GM12875 (cell line): Measurements from ENCODE around the gene HOXA9.

Experiments used
- H3K4me3 ChIP-seq: one replicate; pipeline ENCODE4 v1.5.1; 2011; ENCODE audit warnings: low read depth, low read length, control low read depth
- CTCF ChIP-seq: IDR thresholded peaks from 2 replicates; pipeline ENCODE4 v1.5.1; 2011; ENCODE audit warnings: low read depth, mild to moderate bottlenecking, control low read depth, inconsistent platforms, low read length, moderate library complexity, borderline replicate concordance; ENCODE audit not compliant: insufficient read depth

The HOXA9 gene

DNA sequence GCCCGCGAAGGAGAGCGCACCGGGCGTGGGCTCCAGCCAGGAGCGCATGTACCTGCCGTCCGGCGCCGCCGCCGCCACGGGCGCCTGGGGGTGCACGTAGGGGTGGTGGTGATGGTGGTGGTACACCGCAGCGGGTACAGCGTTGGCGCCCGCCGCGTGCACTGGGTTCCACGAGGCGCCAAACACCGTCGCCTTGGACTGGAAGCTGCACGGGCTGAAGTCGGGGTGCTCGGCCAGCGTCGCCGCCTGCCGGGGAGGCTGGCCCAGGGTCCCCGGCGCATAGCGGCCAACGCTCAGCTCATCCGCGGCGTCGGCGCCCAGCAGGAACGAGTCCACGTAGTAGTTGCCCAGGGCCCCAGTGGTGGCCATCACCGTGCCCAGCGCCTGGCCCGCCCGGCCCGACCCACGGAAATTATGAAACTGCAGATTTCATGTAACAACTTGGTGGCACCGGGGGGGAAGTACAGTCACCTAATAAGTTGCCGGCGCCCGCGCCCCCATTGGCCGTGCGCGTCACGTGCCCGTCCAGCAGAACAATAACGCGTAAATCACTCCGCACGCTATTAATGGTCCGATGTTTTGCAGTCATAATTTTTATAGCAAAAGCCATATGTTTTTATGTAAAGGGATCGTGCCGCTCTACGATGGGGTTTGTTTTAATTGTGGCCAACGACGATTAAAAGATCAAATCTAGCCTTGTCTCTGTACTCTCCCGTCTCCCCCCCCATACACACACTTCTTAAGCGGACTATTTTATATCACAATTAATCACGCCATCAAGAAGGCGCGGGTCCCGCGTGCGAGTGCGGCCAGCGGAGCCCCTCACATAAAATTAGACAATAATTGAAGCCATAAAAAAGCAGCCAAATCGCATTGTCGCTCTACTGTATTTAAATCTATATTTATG lies at the start of gene HOXA9:
Gene HOXA9 (minus strand): TSS at position 449 of the 907 bp plus-strand sequence. CDS start 80 bp downstream, at position 369.
- TF ChIP-seq CTCF, result no peak
- H3K4me3 ChIP-seq, result no peak within 1 kb of the TSS

- H3K4me3 ChIP-seq, result no peak overlapping the region
- TF ChIP-seq CTCF, result no peak
Measured at GRCh38 chr7:27214239-27214950, 49.1 kb upstream of the HOXA9 start.

GRCh38 chr7:27213433-27214238 lies 48.3 kb upstream of the HOXA9 start:
- no peak for TF ChIP-seq CTCF
- H3K4me3 ChIP-seq, result no peak overlapping the region

DNA sequence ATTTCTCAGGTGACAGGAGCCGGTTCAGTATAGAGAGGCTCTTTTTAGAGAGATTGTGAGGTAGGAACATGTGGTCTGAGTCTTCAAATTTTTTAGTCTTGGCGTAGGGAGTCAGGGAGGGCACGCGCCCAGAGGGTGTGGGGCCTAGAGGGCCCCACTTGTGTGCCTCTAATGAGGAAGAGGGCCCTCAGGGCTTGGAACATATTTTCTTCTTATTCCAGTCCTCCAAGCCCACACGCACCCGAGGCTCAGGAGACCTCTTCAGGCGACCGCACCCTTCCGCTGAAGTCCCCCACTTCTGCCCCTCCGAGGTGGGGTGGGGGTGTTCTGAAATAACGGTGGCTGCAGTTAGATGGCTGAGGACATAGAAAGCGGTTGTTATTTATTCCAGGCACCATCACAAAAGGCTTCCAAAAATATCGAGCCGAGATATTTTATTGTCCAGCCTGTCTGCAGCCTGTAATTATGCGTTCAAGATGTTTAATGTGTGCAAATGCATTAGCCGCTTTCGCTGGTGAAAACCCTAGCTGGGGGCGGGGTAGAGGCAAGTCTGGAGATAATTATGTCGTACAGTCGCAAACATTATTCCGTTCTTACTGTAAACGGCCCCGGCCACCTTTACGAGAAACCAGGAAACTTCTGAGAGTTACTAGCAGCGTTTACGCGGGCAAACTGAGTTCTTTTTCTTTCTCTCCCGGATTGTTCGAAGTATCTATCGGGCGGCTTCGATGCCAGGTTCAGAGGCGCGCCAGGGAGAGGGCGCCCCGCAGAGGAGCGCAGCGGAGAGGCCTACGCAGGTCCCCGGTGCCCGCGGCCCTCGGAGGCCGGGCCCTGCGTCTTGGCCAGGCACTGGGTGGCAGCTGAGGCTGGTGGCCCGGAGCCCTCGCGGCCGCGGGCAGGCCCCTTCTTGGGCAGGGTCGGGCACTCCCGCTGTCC lies 47.4 kb upstream of the HOXA9 start:
- TF ChIP-seq CTCF, result no peak
- H3K4me3 ChIP-seq, result no peak overlapping the region

GRCh38 chr7:27211764-27212204 lies 46.4 kb upstream of the HOXA9 start:
- no peak overlapping the region for H3K4me3 ChIP-seq
- no peak for TF ChIP-seq CTCF

GRCh38 chr7:27211084-27211446 lies 45.7 kb upstream of the HOXA9 start:
- no peak overlapping the region for H3K4me3 ChIP-seq
- TF ChIP-seq CTCF, result no peak
